K562 (cell line): ENCODE measurements around the gene SLC66A2. TPM values are rescaled to one million over a fixed set of nuclear protein-coding genes. Genes with fewer than 3 reads are reported as not detected.

Source experiments
- ATF7 ChIP-seq: fragments of 450-650 bp; IDR thresholded peaks from 2 replicates; pipeline ENCODE4 v1.7.1; 2014; ENCODE audit warnings: mild to moderate bottlenecking, moderate library complexity
- C11orf30 ChIP-seq: fragments of 450-650 bp; IDR thresholded peaks from 2 replicates; pipeline ENCODE4 v1.6.1; 2016; ENCODE audit warnings: low read depth, mild to moderate bottlenecking
- CCNT2 ChIP-seq: IDR thresholded peaks from 2 replicates; pipeline ENCODE4 v1.6.1; 2011; ENCODE audit warnings: borderline replicate concordance, low read depth, mild to moderate bottlenecking, moderate library complexity, mixed read lengths, low read length; ENCODE audit not compliant: insufficient read length; ENCODE audit errors: extremely low read depth
- GABPB1 ChIP-seq: sonication (generic); formaldehyde crosslinking; IDR thresholded peaks from 2 replicates; pipeline ENCODE4 v1.8.0; 2022; ENCODE audit warnings: mild to moderate bottlenecking, missing genetic modification reagents
- HOXB6 ChIP-seq: fragments of 250-450 bp; sonication (Bioruptor Pico); IDR thresholded peaks from 2 replicates; pipeline ENCODE4 v1.5.1; 2022; ENCODE audit warnings: mild to moderate bottlenecking, borderline replicate concordance
- KDM4B ChIP-seq, 2 experiments: fragments of 450-650 bp in 1 of 2; sonication (generic) in 1 of 2; IDR thresholded peaks; 2 replicates each; pipeline ENCODE4 v1.6.1; 2016 to 2017; ENCODE audit warnings: borderline replicate concordance in 2 of 2, antibody characterized with exemption in 1 of 2, low read depth in 1 of 2, mild to moderate bottlenecking in 1 of 2
- KDM5B ChIP-seq: fragments of 200-600 bp; sonication (generic); IDR thresholded peaks from 2 replicates; pipeline ENCODE4 v1.6.1; 2012; ENCODE audit warnings: low read depth, mild to moderate bottlenecking, moderate library complexity, low read length, control low read depth, inconsistent platforms; ENCODE audit not compliant: insufficient replicate concordance
- LARP7 ChIP-seq: fragments of 450-650 bp; IDR thresholded peaks from 2 replicates; pipeline ENCODE4 v1.6.1; 2016
- MNT ChIP-seq, 2 experiments: fragments of 450-650 bp; conservative IDR thresholded peaks; 2 replicates each; pipeline ENCODE4 v1.6.1; 2017; ENCODE audit warnings: mild to moderate bottlenecking in 2 of 2, moderate library complexity in 2 of 2
- POLR2G ChIP-seq: fragments of 200-400 bp; formaldehyde crosslinking; IDR thresholded peaks from 2 replicates; pipeline ENCODE4 v1.6.1; 2017; ENCODE audit warnings: low read depth, mild to moderate bottlenecking, antibody characterized with exemption, low read length, moderate library complexity
- SRF ChIP-seq, 2 experiments: fragments of 250-450, 450-650 bp in 1 of 2; sonication (Bioruptor Pico) in 1 of 2; sonication (generic) in 1 of 2; formaldehyde crosslinking; IDR thresholded peaks; 2 replicates each; pipeline versions ENCODE4 v1.5.0 to v1.5.1; 2020 to 2022; ENCODE audit warnings: mild to moderate bottlenecking in 1 of 2, missing genetic modification reagents in 1 of 2
- THAP12 ChIP-seq: fragments of 250-450 bp; sonication (Bioruptor Pico); IDR thresholded peaks from 2 replicates; pipeline ENCODE4 v1.9.0; 2021; ENCODE audit warnings: mild to moderate bottlenecking, inconsistent platforms
- polyA plus RNA-seq, 8 experiments: library from polyadenylated mRNA; depleted of rRNA in 4 of 8; stranded (reverse) in 5 of 8; unstranded in 3 of 8; fragments of >200 nt; fragmentation: Nextera tagmentation in 2 of 8; fragmentation: Illumina TruSeq in 1 of 8; extraction: Ambion mirVana in 2 of 8; extraction: Trizol in 1 of 8; gene quantifications; 2 replicates each; pipeline versions ENCODE4 v1.2.1 to v1.2.3, GENCODE V29; 2011 to 2014; ENCODE audit warnings: inconsistent platforms in 1 of 8, missing spikeins in 1 of 8
- total RNA-seq, 7 experiments: library from RNA; depleted of rRNA in 6 of 7; stranded (reverse); fragments of >200 nt in 6 of 7; fragmentation: Illumina TruSeq in 2 of 7; extraction: Trizol in 2 of 7; gene quantifications; 2 replicates each; pipeline versions ENCODE4 v1.2.1 to v1.2.3, GENCODE V29; 2011 to 2021; ENCODE audit warnings: low replicate concordance in 1 of 7
- TF ChIP-seq, protein P1 (sequence below): conservative IDR thresholded peaks from 2 replicates; pipeline ENCODE4 v1.6.1; 2011; ENCODE audit warnings: low read depth, mild to moderate bottlenecking, low read length; ENCODE audit not compliant: control insufficient read depth
- TF ChIP-seq, protein P2 (sequence below): fragments of 150-350 bp; conservative IDR thresholded peaks from 2 replicates; pipeline ENCODE4 v1.6.1; 2014; ENCODE audit warnings: low read length
- TF ChIP-seq, protein P3 (sequence below): IDR thresholded peaks from 3 replicates; pipeline ENCODE4 v1.6.1; 2011; ENCODE audit warnings: borderline replicate concordance, mild to moderate bottlenecking; ENCODE audit not compliant: insufficient read length, insufficient read depth

Gene SLC66A2
- total and polyA plus RNA-seq, 9 of the 15 experiments (the other 6 are each of a cell fraction or from before 2014, with no cell fraction given) = 0.25 to 17.5 (median 5.6) TPM

DNA sequence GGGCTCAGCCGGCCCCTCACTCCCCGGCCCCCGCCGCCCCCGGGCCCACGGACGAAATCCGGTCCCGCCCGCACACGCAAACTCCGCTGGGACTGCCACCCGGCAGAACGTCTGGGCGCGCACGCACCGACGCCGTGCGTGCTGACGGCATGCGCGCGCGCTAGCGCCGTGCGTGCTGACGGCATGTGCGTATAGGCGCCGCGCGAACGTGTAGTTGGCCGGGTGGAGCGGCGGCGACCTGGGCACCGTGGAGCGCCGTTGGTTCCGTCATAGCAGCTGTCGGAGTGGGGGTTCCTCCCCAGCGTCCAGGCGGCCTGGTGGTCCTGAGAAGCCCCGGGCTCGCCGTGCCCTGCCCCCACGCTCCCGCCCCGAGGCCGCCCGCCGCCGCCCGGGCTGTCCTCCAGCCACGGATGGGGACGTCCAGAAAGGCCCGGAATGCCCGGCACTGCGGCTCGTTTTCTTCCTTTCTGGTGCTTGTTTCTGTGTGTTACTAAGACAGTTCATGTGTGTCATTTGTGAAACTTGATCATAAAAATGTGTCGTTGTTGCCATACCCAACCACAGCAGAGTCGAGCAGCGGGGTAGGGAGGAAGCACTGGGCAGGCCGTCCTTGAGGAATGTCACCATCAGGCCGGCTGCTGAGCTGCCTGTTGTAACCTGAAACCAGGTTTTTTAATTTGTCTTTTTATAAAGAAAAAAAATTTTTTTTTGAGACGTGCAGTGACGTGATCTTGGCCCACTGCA is 37.2 kb upstream of the SLC66A2 start, which contains the start of gene TXNL4A (continued):
- no peak for TF ChIP-seq KDM4B (IDR thresholded peaks at IDR 0.05; ENCODE audit: borderline replicate concordance in 2 of 2, low read depth in 1 of 2)
- peak in 1 of 2 experiments; percentile 72 for TF ChIP-seq MNT (conservative IDR thresholded peaks at IDR 0.05)
- TF ChIP-seq ATF7 = peak; percentile 76; the same call in 1 of the 2 replicates
- no peak for TF ChIP-seq LARP7
- TF ChIP-seq GABPB1 (CRISPR knock-in tag) = peak; percentile 37; the same call in 1 of the 2 replicates
- peak; percentile 41; the same call in 1 of the 2 replicates for TF ChIP-seq C11orf30
- peak; percentile 89 for TF ChIP-seq POLR2G
- peak; percentile 19 for TF ChIP-seq CCNT2
- TF ChIP-seq SRF (CRISPR knock-in tag; IDR thresholded peaks at IDR 0.05) = no peak
- TF ChIP-seq HOXB6 (CRISPR knock-in tag) = no peak
- TF ChIP-seq, protein P1, sequence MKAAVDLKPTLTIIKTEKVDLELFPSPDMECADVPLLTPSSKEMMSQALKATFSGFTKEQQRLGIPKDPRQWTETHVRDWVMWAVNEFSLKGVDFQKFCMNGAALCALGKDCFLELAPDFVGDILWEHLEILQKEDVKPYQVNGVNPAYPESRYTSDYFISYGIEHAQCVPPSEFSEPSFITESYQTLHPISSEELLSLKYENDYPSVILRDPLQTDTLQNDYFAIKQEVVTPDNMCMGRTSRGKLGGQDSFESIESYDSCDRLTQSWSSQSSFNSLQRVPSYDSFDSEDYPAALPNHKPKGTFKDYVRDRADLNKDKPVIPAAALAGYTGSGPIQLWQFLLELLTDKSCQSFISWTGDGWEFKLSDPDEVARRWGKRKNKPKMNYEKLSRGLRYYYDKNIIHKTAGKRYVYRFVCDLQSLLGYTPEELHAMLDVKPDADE = 0 out of 2 replicates have a peak, but pooled peaks have one; percentile 45
- TF ChIP-seq, protein P2, sequence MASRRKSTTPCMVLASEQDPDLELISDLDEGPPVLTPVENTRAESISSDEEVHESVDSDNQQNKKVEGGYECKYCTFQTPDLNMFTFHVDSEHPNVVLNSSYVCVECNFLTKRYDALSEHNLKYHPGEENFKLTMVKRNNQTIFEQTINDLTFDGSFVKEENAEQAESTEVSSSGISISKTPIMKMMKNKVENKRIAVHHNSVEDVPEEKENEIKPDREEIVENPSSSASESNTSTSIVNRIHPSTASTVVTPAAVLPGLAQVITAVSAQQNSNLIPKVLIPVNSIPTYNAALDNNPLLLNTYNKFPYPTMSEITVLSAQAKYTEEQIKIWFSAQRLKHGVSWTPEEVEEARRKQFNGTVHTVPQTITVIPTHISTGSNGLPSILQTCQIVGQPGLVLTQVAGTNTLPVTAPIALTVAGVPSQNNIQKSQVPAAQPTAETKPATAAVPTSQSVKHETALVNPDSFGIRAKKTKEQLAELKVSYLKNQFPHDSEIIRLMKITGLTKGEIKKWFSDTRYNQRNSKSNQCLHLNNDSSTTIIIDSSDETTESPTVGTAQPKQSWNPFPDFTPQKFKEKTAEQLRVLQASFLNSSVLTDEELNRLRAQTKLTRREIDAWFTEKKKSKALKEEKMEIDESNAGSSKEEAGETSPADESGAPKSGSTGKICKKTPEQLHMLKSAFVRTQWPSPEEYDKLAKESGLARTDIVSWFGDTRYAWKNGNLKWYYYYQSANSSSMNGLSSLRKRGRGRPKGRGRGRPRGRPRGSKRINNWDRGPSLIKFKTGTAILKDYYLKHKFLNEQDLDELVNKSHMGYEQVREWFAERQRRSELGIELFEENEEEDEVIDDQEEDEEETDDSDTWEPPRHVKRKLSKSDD = no peak
- TF ChIP-seq, protein P3, sequence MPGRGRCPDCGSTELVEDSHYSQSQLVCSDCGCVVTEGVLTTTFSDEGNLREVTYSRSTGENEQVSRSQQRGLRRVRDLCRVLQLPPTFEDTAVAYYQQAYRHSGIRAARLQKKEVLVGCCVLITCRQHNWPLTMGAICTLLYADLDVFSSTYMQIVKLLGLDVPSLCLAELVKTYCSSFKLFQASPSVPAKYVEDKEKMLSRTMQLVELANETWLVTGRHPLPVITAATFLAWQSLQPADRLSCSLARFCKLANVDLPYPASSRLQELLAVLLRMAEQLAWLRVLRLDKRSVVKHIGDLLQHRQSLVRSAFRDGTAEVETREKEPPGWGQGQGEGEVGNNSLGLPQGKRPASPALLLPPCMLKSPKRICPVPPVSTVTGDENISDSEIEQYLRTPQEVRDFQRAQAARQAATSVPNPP = no peak
- 0 out of 2 replicates have a peak, but pooled peaks have one; percentile 34 for TF ChIP-seq THAP12 (CRISPR knock-in tag)
- TF ChIP-seq KDM5B = peak; percentile 79
